ENCODE measurements around the gene ZFPM1.
A peak's percentile ranks its signal among the peaks of the same experiment; 100 is the strongest.

Gene ZFPM1

GRCh38 chr16:88434353-88434690, 18.8 kb upstream of the ZFPM1 start:
- no peak for DNase-seq

DNA sequence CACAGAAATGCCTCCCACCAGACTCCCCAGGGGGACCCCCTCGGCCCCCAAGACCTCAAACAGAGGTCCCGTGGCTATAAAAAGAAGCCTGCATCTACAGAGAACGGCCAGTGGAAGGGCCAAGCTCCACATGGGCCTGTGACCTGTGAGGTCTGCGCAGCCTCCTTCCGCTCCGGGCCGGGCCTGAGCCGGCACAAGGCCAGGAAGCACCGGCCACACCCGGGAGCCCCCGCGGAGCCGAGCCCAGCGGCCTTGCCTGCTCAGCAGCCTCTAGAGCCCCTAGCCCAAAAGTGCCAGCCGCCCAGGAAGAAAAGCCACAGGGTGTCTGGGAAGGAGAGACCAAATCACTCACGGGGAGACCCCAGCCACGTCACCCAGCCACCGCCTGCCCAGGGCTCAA, 18.3 kb upstream of the ZFPM1 start:
- no peak for DNase-seq

DNA sequence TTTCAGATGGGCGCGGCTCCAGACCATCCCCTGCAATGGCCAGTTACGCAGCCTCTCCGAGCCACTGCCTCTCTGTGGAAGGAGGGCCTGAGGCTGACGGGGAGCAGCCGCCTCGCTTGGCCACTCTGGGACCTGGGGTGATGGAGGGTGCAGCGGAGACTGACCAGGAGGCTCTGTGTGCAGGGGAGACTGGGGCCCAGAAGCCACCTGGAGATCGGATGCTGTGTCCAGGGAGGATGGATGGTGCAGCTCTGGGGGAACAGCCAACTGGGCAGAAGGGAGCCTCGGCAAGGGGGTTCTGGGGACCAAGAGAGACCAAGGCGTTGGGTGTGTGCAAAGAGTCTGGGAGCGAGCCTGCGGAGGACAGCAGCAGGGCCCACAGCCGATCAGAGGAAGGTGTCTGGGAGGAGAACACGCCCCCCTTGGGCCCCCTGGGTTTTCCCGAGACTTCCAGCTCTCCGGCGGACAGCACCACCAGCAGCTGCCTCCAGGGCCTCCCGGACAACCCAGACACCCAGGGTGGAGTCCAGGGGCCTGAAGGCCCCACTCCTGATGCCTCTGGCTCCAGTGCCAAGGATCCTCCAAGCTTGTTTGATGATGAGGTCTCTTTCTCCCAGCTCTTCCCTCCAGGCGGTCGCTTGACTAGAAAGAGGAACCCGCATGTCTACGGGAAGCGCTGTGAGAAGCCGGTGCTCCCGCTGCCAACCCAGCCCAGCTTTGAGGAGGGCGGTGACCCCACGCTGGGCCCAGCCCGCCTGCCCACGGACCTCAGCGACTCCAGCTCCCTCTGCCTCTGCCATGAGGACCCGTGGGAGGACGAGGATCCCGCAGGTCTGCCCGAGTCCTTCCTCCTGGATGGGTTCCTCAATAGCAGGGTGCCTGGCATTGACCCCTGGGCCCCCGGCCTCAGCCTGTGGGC, 17.4 kb upstream of the ZFPM1 start:
- DNase-seq: peak in 2 of 4 experiments; percentile 35 to 43

- DNase-seq: no peak
Observed at GRCh38 chr16:88436796-88437195, 16.3 kb upstream of the ZFPM1 start.

DNA sequence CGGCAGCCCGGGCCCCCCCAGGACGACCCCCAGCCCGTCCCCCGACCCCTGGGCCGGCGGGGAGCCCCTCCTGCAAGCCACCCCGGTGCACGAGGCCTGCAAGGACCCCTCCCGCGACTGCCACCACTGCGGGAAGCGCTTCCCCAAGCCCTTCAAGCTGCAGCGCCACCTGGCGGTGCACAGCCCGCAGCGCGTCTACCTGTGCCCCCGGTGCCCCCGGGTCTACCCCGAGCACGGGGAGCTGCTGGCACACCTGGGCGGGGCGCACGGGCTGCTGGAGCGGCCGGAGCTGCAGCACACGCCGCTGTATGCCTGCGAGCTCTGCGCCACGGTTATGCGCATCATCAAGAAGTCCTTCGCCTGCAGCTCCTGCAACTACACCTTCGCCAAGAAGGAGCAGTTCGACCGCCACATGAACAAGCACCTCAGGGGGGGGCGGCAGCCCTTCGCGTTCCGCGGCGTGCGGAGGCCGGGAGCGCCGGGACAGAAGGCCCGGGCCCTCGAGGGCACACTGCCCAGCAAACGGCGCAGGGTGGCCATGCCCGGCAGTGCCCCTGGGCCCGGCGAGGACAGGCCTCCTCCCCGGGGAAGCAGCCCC, 15.6 kb upstream of the ZFPM1 start:
- peak; percentile 40 to 71 (median 56) for DNase-seq

DNA sequence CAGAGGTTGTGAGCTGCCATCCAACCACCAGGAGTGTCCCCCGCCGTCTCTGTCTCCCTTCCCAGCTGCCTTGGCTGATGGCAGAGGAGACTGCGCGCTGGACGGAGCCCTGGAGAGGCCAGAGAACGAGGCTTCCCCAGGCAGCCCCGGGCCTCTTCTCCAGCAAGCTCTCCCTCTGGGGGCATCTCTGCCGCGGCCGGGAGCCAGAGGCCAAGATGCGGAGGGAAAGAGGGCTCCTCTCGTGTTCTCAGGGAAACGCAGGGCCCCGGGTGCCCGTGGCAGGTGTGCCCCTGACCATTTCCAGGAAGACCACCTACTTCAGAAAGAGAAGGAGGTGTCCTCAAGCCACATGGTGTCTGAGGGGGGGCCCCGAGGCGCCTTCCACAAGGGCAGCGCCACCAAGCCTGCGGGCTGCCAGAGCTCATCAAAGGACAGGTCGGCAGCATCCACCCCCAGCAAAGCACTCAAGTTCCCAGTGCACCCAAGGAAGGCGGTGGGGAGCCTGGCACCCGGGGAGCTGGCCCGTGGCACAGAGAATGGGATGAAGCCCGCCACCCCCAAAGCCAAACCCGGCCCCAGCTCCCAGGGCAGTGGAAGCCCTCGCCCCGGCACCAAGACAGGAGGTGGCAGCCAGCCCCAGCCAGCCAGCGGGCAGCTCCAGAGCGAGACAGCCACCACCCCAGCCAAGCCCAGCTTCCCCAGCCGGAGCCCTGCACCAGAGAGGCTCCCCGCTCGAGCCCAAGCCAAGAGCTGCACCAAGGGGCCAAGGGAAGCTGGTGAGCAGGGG, 14.8 kb upstream of the ZFPM1 start:
- no peak for DNase-seq

DNA sequence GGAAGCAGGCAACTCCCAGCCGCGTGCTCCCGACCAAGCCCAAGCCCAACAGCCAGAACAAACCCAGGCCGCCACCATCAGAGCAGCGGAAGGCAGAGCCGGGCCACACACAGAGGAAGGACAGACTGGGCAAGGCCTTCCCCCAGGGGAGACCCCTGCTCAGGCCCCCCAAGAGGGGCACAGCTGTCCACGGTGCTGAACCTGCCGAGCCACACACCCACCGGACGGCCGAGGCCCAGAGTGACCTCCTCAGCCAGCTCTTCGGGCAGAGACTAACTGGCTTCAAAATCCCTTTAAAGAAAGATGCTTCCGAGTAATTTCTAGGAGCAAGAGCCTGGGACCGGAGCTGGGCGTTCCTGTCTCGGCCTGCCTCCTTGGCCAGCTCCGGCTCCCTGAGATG, 14.1 kb upstream of the ZFPM1 start:
- DNase-seq: no peak

DNA sequence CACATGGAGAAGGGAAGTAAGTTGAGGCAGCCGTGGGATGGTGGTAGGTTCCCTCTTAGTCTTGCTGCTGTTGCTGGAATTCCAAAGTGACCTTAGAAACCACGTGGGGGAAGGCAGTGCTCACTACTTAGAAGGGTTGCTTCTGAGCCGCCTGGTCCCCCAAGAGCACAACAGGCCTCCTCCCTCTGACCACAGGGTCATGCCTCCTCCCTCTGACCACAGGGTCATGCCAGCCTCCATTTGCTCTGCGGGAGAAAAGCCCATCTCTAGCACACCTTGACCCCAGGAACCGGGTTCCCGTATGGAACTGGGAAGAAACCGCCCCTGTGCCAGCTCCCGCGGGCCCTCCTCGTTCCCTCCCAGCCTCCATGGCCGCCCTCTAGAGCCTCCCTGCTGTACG, 13.4 kb upstream of the ZFPM1 start:
- no peak for DNase-seq

GRCh38 chr16:88440111-88440510, 13.0 kb upstream of the ZFPM1 start:
- DNase-seq: no peak

DNA sequence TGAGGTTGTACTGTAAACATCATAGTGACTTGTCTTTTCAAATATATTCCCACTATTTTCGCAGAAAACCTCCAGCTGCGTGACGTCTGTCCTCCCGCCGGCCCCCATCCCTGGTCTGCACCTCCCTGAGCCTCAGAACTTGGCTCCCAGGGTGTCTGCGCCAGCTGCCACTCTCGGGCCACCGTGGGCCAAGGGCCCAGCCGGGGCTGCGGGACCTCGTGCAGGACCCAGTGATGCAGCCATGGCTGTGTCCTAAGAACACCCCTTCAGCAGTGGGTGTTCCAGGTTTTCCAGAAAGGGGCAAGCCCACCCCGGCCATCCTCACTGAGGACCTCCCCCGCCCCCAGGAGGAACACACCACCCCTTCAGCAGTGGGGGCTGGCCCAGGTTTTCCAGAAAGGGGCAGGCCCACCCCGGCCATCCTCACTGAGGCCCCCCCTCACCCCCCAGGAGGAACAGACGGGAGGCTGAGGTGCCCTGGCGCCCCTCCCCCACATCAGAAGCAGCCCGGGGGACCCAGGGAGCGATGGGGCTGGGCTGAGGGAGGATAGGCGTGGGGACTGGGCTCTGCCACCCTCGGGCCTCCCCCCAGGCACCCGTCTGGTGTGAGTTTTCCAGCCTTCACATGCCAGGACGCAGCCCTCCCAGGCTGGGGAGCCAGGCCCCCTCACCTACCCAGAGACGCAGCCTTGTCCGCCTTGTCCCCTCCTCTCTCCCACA, 12.2 kb upstream of the ZFPM1 start:
- no peak for DNase-seq

DNA sequence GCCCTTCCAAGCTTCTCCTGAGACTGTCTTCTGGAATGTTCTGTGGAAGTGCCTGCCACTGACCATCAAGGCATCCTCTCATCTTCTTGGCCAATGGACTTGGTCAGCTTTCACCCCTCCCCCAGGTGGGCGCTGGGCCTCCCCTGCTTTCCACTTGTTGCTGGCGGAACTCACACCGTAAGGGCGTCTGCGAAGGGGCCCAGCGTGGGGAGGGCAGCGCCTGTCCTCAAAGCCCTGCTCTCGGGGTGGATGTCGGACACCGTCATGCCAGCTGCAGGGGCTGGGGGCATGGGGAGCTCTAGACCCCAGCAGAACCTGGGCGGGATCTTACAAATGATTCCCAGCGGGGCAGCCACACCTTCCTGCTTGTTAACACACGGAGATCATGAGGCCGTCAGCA, 11.6 kb upstream of the ZFPM1 start:
- DNase-seq: no peak

- DNase-seq: no peak
Observed at GRCh38 chr16:88442383-88442726, 10.7 kb upstream of the ZFPM1 start.

DNA sequence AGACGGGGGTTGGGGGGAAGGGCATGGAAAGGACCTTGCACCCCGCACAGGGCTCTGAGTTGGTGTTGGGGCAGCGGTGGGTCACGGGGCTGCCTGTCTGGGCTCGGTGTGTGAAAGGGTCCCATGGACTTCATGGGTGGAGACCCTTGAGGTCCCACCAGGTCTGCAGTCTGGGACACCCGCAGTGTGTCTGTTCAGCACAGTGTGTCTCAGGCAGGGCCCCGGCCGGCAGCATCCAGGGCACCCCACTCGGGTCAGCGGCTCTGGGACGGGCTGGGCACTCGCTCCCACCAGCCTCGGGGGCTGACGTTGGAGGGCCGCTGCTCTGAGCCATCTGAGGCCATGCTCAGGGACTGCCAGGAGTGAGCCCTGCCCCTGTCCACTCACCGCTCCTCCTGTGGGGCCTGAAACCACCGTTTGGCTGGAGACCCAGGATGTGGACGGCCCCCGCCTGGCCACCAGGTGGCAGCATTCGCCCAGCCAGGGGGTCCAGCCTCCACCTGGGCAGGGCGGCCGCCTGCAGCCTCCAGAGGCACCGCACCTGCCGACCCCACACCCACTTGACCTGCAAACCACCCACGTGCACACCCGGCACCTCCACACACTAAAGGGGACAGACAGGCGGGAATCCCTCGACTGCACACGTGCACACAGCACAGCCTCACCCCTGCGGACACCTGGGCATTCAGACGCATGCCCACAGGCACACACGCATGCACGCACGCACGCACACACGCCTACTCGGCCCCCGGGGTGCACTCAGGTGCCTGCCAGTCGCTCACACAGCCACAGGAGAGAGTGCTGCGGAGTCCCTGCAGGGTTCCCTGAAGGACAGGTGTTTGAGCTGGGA, 10.1 kb upstream of the ZFPM1 start:
- peak; percentile 69 to 87 (median 78) for DNase-seq

DNA sequence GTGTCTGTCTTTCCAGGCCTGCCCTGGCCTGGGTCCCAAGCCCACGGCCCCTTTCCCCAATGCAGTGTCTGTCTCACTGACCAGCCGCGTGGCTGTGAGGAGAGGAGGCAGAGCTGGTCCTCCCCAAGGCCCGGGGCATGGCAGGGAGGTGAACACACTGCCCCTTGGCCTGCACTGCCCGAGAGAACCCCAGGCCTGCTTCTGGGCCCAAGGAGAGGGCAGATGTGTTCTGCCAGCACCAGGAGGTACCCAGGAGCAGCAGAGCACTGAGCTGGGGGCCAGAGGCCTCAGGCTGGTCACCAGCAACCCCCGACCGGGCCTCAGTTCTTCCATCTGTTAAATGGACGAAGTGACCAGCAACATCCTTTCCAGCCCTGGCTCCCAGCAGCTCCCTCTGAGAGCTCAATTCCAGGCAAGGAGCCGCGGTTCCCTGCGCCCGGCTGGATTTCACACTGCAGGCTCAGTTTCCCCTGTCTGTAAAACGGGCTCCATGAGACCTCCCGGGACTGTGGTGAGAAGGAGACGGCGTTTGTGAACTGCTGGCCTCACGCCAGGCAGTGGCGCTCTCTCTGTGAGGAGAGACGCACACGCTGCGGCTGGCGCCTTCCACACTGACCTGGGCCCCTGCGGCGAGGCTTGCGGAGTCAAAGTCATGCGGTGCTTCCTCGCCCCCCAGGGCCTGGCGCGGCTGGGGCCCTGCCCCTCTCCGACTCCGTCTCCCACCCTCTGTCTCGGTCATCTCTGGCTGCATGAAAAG, 8.1 kb upstream of the ZFPM1 start:
- no peak for DNase-seq

- no peak for DNase-seq
Observed at GRCh38 chr16:88445583-88445960, 7.5 kb upstream of the ZFPM1 start.

- no peak for DNase-seq
Observed at GRCh38 chr16:88446061-88446460, 7.0 kb upstream of the ZFPM1 start.

DNA sequence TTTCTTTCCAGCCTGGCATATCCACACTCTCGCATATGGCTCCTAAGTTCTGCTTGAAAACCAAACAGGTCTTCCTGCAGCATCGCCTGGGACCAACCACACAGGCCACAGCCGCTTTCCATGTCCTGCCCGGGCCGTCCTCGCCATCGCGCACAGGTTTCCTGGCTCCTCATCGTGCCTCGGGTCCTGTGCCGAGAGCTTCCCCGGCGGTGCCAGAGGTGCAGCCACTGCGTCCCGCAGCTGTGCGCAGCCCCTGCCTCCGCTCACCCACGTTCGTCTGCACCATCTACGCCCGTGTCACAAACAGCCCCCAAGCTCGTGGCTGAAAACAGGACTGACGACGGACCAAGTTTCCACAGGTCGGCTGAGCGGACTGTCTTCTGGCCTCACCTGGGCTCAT, 6.3 kb upstream of the ZFPM1 start:
- DNase-seq: no peak

DNA sequence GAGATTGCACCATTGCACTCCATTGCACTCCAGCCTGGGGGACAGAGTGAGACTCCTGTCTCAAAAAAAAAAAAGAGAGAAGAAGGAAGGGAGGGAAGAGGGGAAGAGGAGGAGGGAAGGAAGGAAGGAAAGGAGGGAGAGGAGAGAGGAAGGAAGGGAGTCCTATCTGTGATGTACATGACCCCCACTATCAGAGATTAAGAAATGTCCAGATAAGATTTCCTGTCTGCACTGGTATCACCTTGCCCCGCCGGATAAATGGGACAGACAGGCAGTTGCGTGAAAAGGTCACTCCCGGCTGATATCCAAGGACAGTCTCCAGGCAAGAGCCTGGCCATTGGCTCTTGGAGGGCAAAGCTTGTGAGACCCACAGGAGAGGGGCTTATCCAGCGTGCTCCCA, 5.2 kb upstream of the ZFPM1 start:
- DNase-seq: no peak

DNA sequence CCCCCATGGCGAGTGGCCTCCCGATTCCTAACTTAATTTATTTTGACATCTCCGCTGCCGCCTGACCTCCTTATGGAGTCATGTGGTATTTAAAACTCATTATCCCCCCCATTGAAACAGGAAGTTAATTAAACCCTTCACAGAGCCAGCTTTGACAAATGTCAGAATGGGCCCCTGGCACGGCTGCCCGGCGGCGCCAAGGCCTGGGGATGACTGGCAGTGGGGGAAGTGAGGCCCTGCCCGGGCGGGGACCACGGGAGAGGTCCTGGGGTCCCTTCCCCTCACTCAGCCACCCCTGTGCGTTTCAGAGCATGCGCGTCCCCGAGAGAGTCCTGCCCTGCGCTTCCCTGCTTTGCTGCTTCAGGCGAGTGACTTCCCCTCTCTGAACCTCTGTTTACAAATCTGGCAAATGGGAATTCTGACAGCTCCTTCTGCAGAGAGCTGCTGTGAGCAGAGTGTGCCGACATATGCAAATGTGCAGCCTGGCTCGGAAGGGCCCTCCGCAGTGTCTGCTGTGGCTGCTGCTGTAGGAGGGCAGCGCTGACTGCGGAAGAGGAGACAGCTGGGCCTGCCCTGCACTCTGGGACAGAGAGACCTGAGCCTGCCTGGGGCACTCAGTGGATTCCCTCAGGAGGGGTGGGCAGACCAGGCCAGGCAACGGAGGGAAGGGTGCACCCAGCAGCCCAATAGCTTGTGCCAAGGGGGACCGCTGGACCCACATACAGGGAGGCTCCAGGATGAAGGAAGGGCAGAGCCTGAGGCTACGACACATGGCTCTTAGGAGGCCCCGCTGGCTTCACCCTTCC, 4.4 kb upstream of the ZFPM1 start:
- DNase-seq: peak; percentile 27 to 56 (median 48)

GRCh38 chr16:88449267-88449561, 3.9 kb upstream of the ZFPM1 start:
- peak in 3 of 4 experiments; percentile 30 to 53 (median 44) for DNase-seq
